ENCODE measurements around the gene CLDN7.

The CLDN7 gene

GRCh38 chr17:7219229-7219811 lies 43.0 kb downstream of the CLDN7 start:
- DNase-seq (ENCODE audit: low read depth): no peak

DNA sequence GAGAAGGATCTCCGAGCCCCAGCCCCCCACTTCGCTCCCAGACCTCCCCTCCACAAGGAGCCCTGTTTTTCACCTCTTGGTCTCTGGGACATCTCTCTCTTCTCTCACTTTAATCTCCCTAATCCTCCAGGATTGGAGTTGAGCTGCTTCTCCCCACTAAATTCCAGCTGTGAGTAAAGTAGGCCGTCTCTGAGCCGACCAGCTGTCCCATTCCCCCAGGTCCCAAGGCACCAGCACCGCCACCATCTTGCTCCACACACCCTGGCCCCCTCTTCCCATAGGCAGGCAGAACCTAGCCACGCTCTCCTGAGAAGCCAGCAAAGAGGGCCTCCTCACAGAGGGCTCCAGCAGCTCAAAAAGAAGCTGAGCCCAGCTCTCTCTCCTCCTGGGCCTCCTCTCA lies 43.5 kb downstream of the CLDN7 start:
- no peak for DNase-seq (ENCODE audit: low read depth)

DNA sequence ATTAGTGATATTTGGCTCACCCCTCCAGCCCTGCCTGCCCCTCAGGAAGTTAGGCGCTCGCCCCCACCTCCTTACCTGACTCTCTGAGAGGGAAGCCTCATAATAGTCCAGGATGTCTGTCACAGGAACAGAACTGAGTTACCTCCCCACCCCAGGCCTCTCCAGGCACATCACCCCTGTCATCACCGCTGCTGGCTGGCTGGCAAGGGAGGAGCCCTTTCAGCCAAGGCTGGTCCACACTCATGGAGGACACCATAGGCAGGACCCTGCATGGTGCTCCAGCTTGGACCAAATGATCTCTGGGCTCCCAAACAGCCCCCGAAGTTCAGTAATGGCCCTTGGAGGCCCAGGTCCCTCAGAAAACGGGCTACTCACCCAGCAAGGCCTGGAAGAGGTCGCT lies 44.1 kb downstream of the CLDN7 start:
- no peak for DNase-seq (ENCODE audit: low read depth)

DNA sequence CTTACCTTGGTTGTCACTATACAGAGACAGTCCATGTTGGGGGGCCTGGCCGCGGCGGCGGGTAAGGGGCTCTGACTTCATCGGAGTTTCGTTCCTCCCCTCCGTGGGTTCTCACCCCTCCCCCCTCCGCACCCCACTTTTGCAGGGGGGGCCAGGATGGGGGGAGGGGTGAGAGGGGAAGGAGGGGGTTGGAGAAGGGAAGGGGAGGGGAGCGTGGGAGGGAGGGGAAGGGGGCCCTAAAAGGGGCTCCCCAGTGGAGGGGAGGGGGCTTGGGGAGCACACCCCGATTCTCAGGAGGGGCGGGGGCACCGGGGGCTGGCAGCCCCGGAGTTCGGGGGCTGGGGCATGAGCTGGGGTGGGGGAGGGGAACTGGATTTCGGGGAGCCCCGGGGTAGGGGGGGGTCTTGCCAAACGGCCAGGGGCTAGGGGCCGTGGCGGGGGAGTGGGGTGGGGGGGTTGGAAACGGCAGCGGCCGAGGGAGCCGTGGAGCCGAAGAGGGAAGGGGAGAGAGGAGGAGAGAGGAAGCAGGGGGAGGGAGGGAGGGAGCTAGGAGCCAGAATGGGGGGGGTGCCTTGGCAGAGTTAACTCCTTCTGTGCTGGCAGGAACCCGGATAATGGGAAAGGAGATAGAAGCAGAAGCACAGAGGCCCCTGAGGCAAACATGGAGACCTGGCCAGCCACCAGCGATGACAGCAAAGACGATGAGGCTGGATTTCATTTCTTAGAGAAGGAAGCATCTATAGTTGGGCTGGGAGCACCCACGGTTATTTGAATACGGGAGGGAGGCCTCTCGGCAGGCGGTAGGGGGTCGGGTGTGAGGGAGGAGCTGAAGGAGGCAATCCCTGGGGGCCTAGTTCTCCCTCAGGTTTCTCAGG lies 44.9 kb downstream of the CLDN7 start:
- no peak for DNase-seq (ENCODE audit: low read depth)

- no peak for DNase-seq (ENCODE audit: low read depth)
These were observed 45.8 kb downstream of the CLDN7 start for GRCh38 chr17:7216242-7217112.

GRCh38 chr17:7215652-7216180 lies 46.6 kb downstream of the CLDN7 start:
- no peak for DNase-seq (ENCODE audit: low read depth)

- DNase-seq (ENCODE audit: low read depth): no peak
These were observed 47.1 kb downstream of the CLDN7 start for GRCh38 chr17:7215136-7215638.

- no peak for DNase-seq (ENCODE audit: low read depth)
These were observed 47.8 kb downstream of the CLDN7 start for GRCh38 chr17:7214300-7215135.

DNA sequence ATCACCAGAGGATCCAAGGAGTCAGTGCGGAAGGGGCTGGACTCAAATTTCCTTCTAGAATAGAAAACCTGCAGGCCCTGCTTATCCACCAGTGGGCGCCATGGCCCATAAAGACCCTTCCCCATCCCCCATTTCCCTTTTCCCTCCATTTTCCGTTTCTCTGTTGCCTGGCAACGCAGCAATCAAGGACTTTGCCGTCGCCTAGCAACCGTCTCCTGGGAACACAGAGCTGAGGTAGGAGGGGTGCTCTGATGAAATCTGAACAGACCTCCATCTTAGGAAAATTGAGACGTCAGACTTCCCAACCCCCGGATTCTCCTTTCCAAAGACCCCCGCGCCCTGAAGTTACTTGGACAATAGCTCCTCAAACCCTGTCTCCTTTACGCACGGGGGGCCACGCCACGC lies 48.4 kb downstream of the CLDN7 start:
- DNase-seq (ENCODE audit: low read depth): no peak

- DNase-seq (ENCODE audit: low read depth): no peak
These were observed 50.6 kb downstream of the CLDN7 start for GRCh38 chr17:7211491-7212273.
